Activated naive CD8-positive, alpha-beta T cell treated with anti-CD3 and anti-CD28 coated beads, Interleukin-2, amount 10 ng/mL, durations not matched to agents 7 days and 5 days (primary cell): ENCODE data around the gene CNST. TPM values are rescaled to one million over a fixed set of nuclear protein-coding genes. Genes with fewer than 3 reads are reported as not detected.
"Not testable (repeated sequence)": the region's sequence is repeated elsewhere in the genome, so short reads cannot be mapped to it uniquely, and the experiment has no call there.

ENCODE experiments used
- ATAC-seq: fragments of 150-1000 bp; cut with Tn5 transposase; one replicate; pipeline ENCODE4 v1.10.0; 2021; ENCODE audit warnings: low read depth, moderate library complexity
- POLR2A ChIA-PET: fragments of 350-600 bp; sonication (Branson Sonifier 250); formaldehyde crosslinking; loops from one replicate; lab custom pipeline; 2021; ENCODE audit warnings: antibody characterized with exemption; lab: Charles Lee
- DNase-seq: peaks from one replicate; pipeline ENCODE4 v3.0.0; 2021
- H3K27ac Mint-ChIP-seq: one replicate; pipeline ENCODE4 v1.8.0; 2022; ENCODE audit warnings: mild to moderate bottlenecking, mixed read lengths
- H3K27me3 Mint-ChIP-seq: one replicate; pipeline ENCODE4 v1.8.0; 2022; ENCODE audit warnings: mild to moderate bottlenecking, moderate library complexity, mixed read lengths
- H3K36me3 Mint-ChIP-seq: one replicate; pipeline ENCODE4 v1.8.0; 2021; ENCODE audit warnings: mild to moderate bottlenecking, mixed read lengths
- H3K4me1 Mint-ChIP-seq: one replicate; pipeline ENCODE4 v1.8.0; 2021; ENCODE audit warnings: mixed read lengths
- H3K4me3 Mint-ChIP-seq: one replicate; pipeline ENCODE4 v1.8.0; 2022; ENCODE audit warnings: mild to moderate bottlenecking, moderate library complexity, mixed read lengths
- H3K9me3 Mint-ChIP-seq: one replicate; pipeline ENCODE4 v1.8.0; 2021; ENCODE audit warnings: mixed read lengths
- total RNA-seq, 2 experiments: library from RNA; stranded (reverse); gene quantifications; one replicate each; pipeline ENCODE4 v1.2.3, GENCODE V29; 2021

CNST gene
- total RNA-seq, 2 experiments from 2014 or later = 36.1 to 36.5 TPM

DNA sequence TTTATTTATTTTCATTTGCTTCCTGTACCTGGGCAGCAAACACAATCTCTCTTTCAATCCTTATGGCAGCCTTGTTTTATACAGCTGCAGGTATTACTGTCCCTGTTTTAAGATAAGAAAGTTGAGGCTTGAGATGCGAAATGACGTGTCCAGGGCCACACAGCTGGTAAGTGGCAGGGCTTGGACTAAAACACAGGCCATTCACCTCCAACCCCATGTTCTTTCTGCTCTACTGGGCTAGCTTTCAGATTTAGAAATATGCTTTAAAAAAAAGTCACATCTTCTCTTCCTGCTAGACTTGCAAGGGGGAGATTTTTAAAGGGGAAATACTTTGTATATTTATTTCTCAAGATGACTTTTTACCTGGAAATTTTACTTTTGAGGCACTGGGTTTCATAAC, 62.8 kb downstream of the CNST start:
- H3K4me3 Mint-ChIP-seq = no peak overlapping the region
- no peak overlapping the region for H3K27ac Mint-ChIP-seq
- no peaks in the 10 kb centered on the region for H3K4me1 Mint-ChIP-seq
- ATAC-seq (no peak), DNase-seq (no peak)
- peaks cover 32% of the 10 kb centered on the region for H3K36me3 Mint-ChIP-seq
- H3K27me3 Mint-ChIP-seq = no peaks in the 10 kb centered on the region
- no peaks in the 10 kb centered on the region for H3K9me3 Mint-ChIP-seq
- POLR2A ChIA-PET = no interaction called here

DNA sequence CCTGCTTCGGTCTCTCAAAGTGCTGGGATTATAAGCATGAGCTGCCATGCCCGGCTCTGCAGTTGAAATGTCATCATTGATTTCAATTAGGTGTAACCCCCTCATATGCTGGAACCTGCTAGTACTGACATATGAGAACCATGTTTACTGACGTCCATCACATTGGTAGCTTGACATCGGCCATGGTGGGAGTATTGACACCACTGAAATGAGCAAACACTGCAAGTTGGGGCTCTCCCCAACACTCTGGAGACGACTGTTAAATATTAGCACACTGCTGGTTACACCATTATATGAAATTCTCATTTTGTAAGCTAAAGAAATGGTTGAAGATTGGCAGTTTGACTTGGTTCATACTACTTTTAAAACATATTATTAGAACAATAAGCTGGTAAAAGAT, 63.7 kb downstream of the CNST start:
- Mint-ChIP-seq H3K9me3 (no peaks in the 10 kb centered on the region), H3K36me3 (peaks cover 35% of the 10 kb centered on the region), H3K27me3 (no peaks in the 10 kb centered on the region), H3K27ac (no peak overlapping the region), H3K4me1 (no peaks in the 10 kb centered on the region), H3K4me3 (no peak overlapping the region)
- DNase-seq (no peak), ATAC-seq (no peak)
- POLR2A ChIA-PET = no interaction called here

DNA sequence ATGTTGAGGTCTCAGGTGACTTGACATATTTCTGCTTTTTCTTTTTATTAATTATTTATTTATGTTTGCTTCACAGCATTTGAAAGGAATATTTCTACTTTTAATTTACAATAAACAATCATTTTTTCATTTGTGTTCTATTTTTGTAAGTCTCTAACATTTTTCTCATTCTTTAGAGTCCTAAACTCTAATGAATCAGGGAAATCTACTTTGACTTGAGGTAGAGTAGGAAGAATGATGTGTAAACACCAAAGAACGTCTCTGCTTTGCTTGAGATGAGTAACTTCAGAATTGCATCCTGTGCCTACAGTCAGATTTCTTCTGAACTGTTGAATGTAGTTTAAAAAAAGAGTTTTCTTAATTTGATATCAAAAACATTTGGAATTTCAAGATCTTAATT, 65.2 kb downstream of the CNST start:
- Mint-ChIP-seq H3K9me3 (no peaks in the 10 kb centered on the region), H3K4me1 (no peaks in the 10 kb centered on the region), H3K4me3 (no peak overlapping the region), H3K36me3 (peaks cover 33% of the 10 kb centered on the region), H3K27ac (no peak overlapping the region), H3K27me3 (no peaks in the 10 kb centered on the region)
- DNase-seq (no peak), ATAC-seq (no peak)
- POLR2A ChIA-PET = no interaction called here

DNA sequence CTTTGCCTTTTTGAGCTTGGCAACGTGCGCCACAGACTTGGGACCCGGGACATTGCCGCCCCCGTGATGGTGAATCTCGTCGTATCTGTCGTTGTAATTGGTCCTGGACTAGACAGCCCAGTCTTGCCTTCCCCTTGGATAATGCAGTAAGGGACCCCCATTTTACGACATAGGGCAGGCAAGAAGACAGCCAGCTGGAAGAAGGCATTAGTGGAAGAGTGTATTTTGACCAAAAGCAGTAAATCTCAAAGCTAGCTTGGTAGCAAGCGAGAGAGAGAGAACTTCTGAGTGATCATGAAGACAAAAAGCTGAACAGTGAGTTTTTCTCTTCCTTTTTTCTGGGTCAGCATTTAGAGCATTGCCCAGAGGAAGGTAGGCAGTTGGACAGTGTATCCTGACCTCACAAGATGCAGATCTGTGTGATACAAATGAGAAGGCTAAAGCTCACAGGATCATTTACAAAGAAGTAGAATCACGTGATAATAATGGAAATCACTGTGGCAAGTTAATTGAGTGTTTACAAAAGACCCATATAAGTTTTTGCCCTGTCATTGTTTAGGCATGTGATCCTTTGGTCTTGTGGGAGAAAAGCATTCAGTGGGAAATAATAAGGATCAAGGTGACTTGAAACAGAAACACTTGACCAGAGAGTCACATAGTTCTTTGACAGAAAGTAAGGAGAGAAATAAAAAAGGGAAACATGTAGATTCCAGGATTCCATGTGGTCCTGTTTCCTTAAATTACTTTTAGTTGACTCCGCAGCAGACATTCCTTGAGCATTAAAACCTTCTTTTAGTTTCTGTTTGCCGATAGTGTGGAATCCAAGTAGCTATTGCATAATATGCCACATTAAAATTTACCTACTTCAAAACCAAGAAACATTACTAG, 66.3 kb downstream of the CNST start:
- Mint-ChIP-seq H3K4me3 (no peak overlapping the region), H3K27ac (no peak overlapping the region), H3K36me3 (peaks cover 23% of the 10 kb centered on the region), H3K4me1 (no peaks in the 10 kb centered on the region), H3K9me3 (no peaks in the 10 kb centered on the region), H3K27me3 (no peaks in the 10 kb centered on the region)
- ATAC-seq = no peak
- no peak for DNase-seq
- POLR2A ChIA-PET = no interaction called here

DNA sequence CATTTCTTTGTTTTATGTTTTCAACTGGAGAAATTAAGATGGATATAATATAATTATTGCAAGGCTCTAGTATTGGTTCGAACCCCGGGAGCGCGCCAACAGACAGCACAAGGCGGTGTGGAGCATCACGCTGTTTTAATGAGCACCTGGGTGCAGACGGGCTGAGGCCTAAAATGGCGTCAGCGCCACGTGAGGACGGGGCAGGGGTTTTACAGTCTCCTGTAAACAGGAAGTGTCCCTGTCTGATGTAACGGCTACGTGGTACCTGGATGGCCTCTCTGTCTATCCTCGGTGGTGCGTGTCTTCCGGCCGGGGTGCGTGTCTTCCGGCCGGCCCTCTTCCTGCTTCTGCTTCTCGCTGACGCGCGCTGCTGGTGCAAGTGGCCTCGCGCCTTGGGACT, 68.4 kb downstream of the CNST start:
- H3K27ac Mint-ChIP-seq, DNase-seq, ATAC-seq, H3K4me3 Mint-ChIP-seq, H3K4me1 Mint-ChIP-seq, H3K9me3 Mint-ChIP-seq, H3K27me3 Mint-ChIP-seq, POLR2A ChIA-PET: not testable (repeated sequence)
- peaks cover 20% of the 10 kb centered on the region for H3K36me3 Mint-ChIP-seq

DNA sequence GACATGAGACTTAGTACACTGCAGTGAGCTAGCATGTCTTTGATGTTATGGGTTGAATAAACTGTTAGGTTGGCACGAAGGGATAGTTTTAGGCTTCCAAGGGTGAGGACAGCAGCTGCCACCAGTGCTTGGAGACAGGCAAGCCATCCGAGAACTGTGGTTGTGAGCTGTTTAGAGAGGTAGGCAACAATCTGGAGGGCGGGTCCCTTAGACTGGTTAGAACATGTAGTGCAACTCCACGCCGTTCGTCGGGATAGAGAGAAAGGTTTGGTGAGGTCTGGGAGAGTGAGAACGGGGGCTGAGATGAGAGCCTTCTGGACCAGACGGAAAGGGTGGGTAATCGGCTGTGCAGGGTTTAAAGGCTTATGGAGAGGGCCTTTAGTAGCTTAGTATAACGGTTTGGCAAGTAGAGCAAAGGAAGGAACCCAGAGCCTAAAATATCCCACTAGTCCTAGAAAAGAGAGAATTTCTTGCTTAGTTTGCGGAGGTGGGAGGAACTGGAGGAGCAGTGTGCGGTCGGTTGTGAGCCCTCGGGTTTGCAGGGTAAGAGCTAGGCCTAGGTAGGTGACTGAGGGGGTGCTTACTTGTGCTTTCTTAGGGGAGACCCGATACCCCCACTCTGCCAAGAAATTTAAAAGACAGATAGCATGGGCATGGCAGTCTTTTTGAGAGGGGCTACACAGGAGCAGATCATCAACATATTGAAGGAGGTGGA, 72.8 kb downstream of the CNST start:
- no peak overlapping the region for H3K27ac Mint-ChIP-seq
- H3K36me3 Mint-ChIP-seq = peaks cover 24% of the 10 kb centered on the region
- POLR2A ChIA-PET = no interaction called here
- H3K9me3 Mint-ChIP-seq = peaks cover 3% of the 10 kb centered on the region
- no peaks in the 10 kb centered on the region for H3K27me3 Mint-ChIP-seq
- no peak for DNase-seq
- no peak for ATAC-seq
- peaks cover 2% of the 10 kb centered on the region for H3K4me1 Mint-ChIP-seq
- H3K4me3 Mint-ChIP-seq = no peak overlapping the region

DNA sequence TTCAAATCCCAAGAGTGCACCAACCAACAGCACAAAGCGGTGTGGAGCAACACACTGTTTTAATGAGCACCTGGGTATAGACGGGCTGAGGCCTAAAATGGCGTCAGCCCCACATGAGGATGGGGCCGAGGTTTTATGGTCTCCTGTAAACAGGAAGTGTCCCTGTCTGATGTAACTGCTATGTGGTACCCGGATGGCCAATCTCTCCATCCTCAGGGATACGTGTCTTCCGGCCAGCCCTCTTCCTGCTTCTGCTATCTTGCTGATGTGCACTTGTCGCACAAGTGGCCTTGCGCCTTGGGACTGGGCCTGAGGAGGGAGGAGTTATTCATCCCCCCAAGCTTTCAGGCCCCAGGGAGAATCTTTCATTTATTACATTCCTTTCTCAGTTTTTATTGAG, 73.5 kb downstream of the CNST start:
- no peak overlapping the region for H3K4me3 Mint-ChIP-seq
- no peak for DNase-seq
- H3K27ac Mint-ChIP-seq = no peak overlapping the region
- POLR2A ChIA-PET = no interaction called here
- peaks cover 2% of the 10 kb centered on the region for H3K4me1 Mint-ChIP-seq
- peaks cover 3% of the 10 kb centered on the region for H3K9me3 Mint-ChIP-seq
- H3K27me3 Mint-ChIP-seq = no peaks in the 10 kb centered on the region
- peaks cover 23% of the 10 kb centered on the region for H3K36me3 Mint-ChIP-seq
- no peak for ATAC-seq

DNA sequence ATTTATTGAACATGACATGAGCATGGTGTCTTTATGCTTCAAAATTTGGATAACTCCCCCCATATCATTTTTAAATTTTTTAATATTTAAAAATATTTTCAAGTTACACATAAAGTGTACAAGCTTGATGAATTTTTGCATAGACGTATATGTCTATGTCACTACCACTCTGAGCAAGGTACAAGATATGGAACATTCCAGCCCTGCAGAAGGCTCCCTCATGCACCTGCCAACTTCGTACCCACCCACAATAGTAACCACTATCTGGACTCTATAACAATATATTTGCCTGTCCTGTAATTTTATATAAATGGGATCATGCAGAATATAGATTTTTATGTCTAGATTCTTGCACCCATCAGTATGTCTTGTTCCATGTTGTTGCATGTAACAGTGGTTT, 74.5 kb downstream of the CNST start:
- H3K9me3 Mint-ChIP-seq = peaks cover 3% of the 10 kb centered on the region
- peaks cover 23% of the 10 kb centered on the region for H3K36me3 Mint-ChIP-seq
- no peaks in the 10 kb centered on the region for H3K27me3 Mint-ChIP-seq
- POLR2A ChIA-PET = no interaction called here
- no peak overlapping the region for H3K27ac Mint-ChIP-seq
- no peak overlapping the region for H3K4me3 Mint-ChIP-seq
- no peak for ATAC-seq
- H3K4me1 Mint-ChIP-seq = peaks cover 2% of the 10 kb centered on the region
- no peak for DNase-seq

DNA sequence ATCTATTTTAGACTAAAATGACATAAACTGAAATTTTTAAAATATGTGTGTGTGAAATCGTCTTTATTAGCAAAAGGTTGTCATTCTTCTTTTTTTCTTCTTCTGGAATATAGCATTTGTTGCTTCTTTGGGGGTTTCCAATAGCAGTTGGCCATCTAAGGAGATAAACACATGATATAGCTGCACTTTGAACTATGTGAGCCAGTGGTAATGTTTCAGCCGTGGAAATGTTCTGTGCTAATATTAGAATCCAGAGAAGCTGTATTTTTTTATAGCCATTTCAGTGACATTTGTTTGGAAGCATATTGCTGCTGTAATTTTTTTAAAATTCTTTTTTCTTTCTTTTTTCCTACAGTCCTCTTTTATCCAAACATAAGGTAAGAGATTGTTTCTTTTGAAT, 75.1 kb downstream of the CNST start:
- Mint-ChIP-seq H3K9me3 (peaks cover 3% of the 10 kb centered on the region), H3K27me3 (no peaks in the 10 kb centered on the region), H3K36me3 (peaks cover 20% of the 10 kb centered on the region), H3K4me1 (peaks cover 2% of the 10 kb centered on the region), H3K4me3 (no peak overlapping the region), H3K27ac (no peak overlapping the region)
- ATAC-seq (no peak), DNase-seq (no peak)
- POLR2A ChIA-PET = no interaction called here

DNA sequence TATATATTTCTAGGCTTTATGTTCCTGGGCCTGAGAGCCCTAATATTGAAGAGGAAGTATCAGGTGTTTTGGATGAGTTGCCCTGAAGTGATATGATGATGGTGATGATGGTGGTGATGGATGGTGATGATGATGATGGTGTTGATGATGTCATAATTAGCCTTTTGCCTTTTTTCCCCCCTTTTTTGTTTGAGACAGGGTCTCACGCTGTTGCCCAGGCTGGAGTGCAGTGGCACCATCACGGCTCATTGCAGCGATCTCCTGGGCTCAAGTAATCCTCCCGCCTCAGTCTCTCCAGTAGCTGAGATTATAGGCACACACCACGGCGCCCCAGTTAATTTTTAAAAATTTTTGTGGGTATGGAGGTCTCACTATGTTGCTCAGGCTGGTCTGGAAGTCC, 76.5 kb downstream of the CNST start:
- peak overlapping the region; percentile 61 for H3K27ac Mint-ChIP-seq
- H3K9me3 Mint-ChIP-seq = peaks cover 3% of the 10 kb centered on the region
- no peak for DNase-seq
- no peak for ATAC-seq
- H3K4me1 Mint-ChIP-seq = peaks cover 2% of the 10 kb centered on the region
- no peaks in the 10 kb centered on the region for H3K27me3 Mint-ChIP-seq
- H3K36me3 Mint-ChIP-seq = peaks cover 20% of the 10 kb centered on the region
- POLR2A ChIA-PET = no interaction called here
- no peak overlapping the region for H3K4me3 Mint-ChIP-seq

DNA sequence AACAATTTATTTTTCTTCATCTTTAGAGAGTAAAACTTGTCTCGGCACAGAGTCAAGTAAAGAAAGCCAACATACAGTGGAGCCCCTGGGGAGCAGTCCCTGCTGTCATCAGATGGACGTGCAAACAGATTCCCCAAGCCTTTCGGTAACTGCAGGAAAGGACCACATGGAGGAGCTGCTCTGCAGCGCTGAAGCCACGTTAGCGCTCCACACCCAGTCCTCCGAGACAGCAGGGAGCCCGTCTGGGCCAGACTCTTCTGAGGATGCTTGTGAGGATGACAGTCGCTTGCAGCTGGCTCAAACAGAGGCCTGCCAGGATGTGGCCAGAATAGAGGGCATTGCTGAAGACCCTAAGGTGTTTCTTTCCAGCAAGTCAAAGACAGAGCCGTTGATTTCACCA, 80.9 kb downstream of the CNST start:
- Mint-ChIP-seq H3K4me1 (peaks cover 5% of the 10 kb centered on the region), H3K27ac (no peak overlapping the region), H3K4me3 (no peak overlapping the region), H3K27me3 (no peaks in the 10 kb centered on the region), H3K36me3 (peaks cover 27% of the 10 kb centered on the region), H3K9me3 (peaks cover 3% of the 10 kb centered on the region)
- DNase-seq = no peak
- POLR2A ChIA-PET = no interaction called here
- ATAC-seq = no peak

DNA sequence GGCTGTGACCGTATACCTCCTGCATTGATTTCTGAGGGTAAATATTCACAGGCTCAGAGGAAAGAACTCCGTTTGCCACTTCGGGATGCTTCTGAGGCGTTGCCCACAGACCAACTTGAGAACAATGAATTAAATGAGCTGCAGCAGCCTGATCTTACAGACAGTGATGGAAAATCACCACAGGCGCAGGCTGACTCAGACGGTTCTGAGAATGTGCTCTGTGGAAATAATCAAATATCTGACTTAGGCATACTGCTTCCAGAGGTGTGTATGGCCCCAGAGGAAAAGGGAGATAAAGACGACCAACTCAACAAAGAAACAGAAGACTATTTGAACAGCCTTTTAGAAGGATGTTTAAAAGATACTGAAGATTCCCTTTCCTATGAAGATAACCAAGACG, 81.3 kb downstream of the CNST start:
- peaks cover 3% of the 10 kb centered on the region for H3K9me3 Mint-ChIP-seq
- POLR2A ChIA-PET = no interaction called here
- H3K27me3 Mint-ChIP-seq = no peaks in the 10 kb centered on the region
- DNase-seq (no peak), ATAC-seq (no peak)
- H3K4me3 Mint-ChIP-seq = no peak overlapping the region
- H3K4me1 Mint-ChIP-seq = peaks cover 5% of the 10 kb centered on the region
- peaks cover 27% of the 10 kb centered on the region for H3K36me3 Mint-ChIP-seq
- H3K27ac Mint-ChIP-seq = no peak overlapping the region

DNA sequence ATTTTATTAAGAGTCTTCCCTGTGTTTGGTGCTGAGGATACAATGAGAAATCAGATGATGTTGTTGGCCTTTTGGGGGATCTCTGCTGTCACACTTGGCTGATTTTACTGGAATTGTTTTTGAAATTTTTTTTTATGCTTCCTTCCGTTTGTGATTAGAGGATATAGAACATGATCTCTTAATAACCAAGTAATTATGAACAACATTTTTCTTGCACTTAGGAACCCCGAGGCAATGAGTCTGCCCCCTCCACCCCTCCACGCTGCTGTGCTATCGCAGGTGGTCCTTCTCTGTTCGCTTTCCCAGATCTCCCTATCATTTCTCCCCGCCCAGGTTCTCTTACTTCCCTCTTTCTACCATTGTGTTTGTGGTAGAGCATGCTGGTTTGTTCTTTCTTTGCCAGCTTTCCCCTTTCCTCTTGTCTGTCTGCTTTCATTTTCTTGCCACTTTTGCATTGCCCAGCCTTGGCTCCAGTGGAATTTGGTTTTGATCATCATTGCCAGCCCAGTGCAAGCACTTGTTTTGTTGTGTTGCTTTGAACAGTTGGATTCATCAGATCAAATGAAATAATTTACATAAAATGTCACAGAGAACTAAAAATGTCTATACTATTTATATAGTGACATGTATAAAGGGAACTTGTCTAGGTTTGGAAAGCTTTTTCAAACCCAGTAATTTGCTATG, 84.9 kb downstream of the CNST start:
- H3K9me3 Mint-ChIP-seq = no peaks in the 10 kb centered on the region
- H3K27me3 Mint-ChIP-seq = no peaks in the 10 kb centered on the region
- H3K4me1 Mint-ChIP-seq = peaks cover 3% of the 10 kb centered on the region
- POLR2A ChIA-PET = no interaction called here
- ATAC-seq (no peak), DNase-seq (no peak)
- H3K27ac Mint-ChIP-seq = no peak overlapping the region
- H3K36me3 Mint-ChIP-seq = peaks cover 19% of the 10 kb centered on the region
- no peak overlapping the region for H3K4me3 Mint-ChIP-seq
